ENCODE measurements around the gene CCDC194.

CCDC194 gene

GRCh38 chr19:17359905-17360800, 33.8 kb downstream of the CCDC194 start:
- no peak for TF ChIP-seq CTCF (conservative IDR thresholded peaks at IDR 0.05; ENCODE audit: low read depth, low read length)
- Histone ChIP-seq H3K9ac (no peak overlapping the region), H3K27me3 (ENCODE audit: insufficient read depth, low read depth) (peaks cover 7% of the 10 kb centered on the region; the same call in 1 of the 2 replicates)

GRCh38 chr19:17358395-17358794, 35.6 kb downstream of the CCDC194 start:
- no peak overlapping the region for H3K27ac ChIP-seq
- no peaks in the 10 kb centered on the region for H3K4me1 ChIP-seq (ENCODE audit: low read depth, poor library complexity, severe bottlenecking)
- TF ChIP-seq CTCF (conservative IDR thresholded peaks at IDR 0.05; ENCODE audit: low read depth, low read length) = no peak
- no peak overlapping the region for H2AFZ ChIP-seq (ENCODE audit: low read depth)
- H4K20me1 ChIP-seq (ENCODE audit: insufficient read depth) = no peaks in the 10 kb centered on the region
- H3K27me3 ChIP-seq (ENCODE audit: insufficient read depth, low read depth) = peaks cover 11% of the 10 kb centered on the region; the same call in 1 of the 2 replicates
- no peaks in the 10 kb centered on the region for H3K36me3 ChIP-seq (ENCODE audit: insufficient read depth)
- no peak overlapping the region for H3K9ac ChIP-seq
- no peaks in the 10 kb centered on the region for H3K79me2 ChIP-seq (ENCODE audit: insufficient read depth, low read depth)
- no peak overlapping the region for H3K4me2 ChIP-seq
- no peak overlapping the region for H3K4me3 ChIP-seq (IDR thresholded peaks at IDR 0.05; ENCODE audit: insufficient read depth, low read depth, low read length)

More at GRCh38 chr19:17359905-17360800, 33.8 kb downstream of the CCDC194 start:
- Histone ChIP-seq H3K27ac (no peak overlapping the region), H2AFZ (ENCODE audit: low read depth) (no peak overlapping the region), H3K4me2 (no peak overlapping the region), H4K20me1 (ENCODE audit: insufficient read depth) (no peaks in the 10 kb centered on the region), H3K4me3 (IDR thresholded peaks at IDR 0.05; ENCODE audit: insufficient read depth, low read depth, low read length) (no peak overlapping the region), H3K36me3 (ENCODE audit: insufficient read depth) (no peaks in the 10 kb centered on the region), H3K79me2 (ENCODE audit: insufficient read depth, low read depth) (no peaks in the 10 kb centered on the region), H3K4me1 (ENCODE audit: low read depth, poor library complexity, severe bottlenecking) (no peaks in the 10 kb centered on the region)

GRCh38 chr19:17357724-17358123, 36.3 kb downstream of the CCDC194 start:
- Histone ChIP-seq H3K9ac (no peak overlapping the region), H3K4me1 (ENCODE audit: low read depth, poor library complexity, severe bottlenecking) (no peaks in the 10 kb centered on the region), H2AFZ (ENCODE audit: low read depth) (no peak overlapping the region), H4K20me1 (ENCODE audit: insufficient read depth) (no peaks in the 10 kb centered on the region), H3K4me2 (no peak overlapping the region), H3K4me3 (IDR thresholded peaks at IDR 0.05; ENCODE audit: insufficient read depth, low read depth, low read length) (no peak overlapping the region), H3K79me2 (ENCODE audit: insufficient read depth, low read depth) (no peaks in the 10 kb centered on the region), H3K36me3 (ENCODE audit: insufficient read depth) (no peaks in the 10 kb centered on the region), H3K27ac (no peak overlapping the region), H3K27me3 (ENCODE audit: insufficient read depth, low read depth) (peaks cover 12% of the 10 kb centered on the region; the same call in 1 of the 2 replicates)
- TF ChIP-seq CTCF (conservative IDR thresholded peaks at IDR 0.05; ENCODE audit: low read depth, low read length) = no peak

- no peak for TF ChIP-seq CTCF (conservative IDR thresholded peaks at IDR 0.05; ENCODE audit: low read depth, low read length)
- Histone ChIP-seq H3K4me2 (no peak overlapping the region), H3K27me3 (ENCODE audit: insufficient read depth, low read depth) (peaks cover 17% of the 10 kb centered on the region; the same call in 1 of the 2 replicates), H2AFZ (ENCODE audit: low read depth) (no peak overlapping the region), H3K36me3 (ENCODE audit: insufficient read depth) (no peaks in the 10 kb centered on the region), H3K4me3 (IDR thresholded peaks at IDR 0.05; ENCODE audit: insufficient read depth, low read depth, low read length) (no peak overlapping the region), H3K4me1 (ENCODE audit: low read depth, poor library complexity, severe bottlenecking) (no peaks in the 10 kb centered on the region), H3K79me2 (ENCODE audit: insufficient read depth, low read depth) (no peaks in the 10 kb centered on the region), H3K9ac (no peak overlapping the region), H3K27ac (no peak overlapping the region), H4K20me1 (ENCODE audit: insufficient read depth) (no peaks in the 10 kb centered on the region)
Measured at GRCh38 chr19:17357078-17357666, 36.8 kb downstream of the CCDC194 start.

All from KMS-11 (cell line).